Measurements from ENCODE around the gene SLC26A9.
"Not testable (repeated sequence)": the region's sequence is repeated elsewhere in the genome, so short reads cannot be mapped to it uniquely, and the experiment has no call there.

Gene SLC26A9

DNA sequence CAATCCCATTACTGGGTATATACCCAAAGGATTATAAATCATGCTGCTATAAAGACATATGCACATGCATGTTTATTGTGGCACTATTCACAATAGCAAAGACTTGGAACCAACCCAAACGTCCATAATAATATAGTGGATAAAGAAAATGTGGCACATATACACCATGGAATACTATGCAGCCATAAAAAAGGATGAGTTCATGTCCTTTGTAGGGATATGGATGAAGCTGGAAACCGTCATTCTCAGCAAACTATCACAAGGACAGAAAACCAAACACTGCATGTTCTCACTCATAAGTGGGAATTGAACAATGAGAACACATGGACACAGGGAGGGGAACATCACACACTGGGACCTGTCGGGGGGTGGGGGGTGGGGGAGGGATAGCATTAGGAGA, 38.2 kb downstream of the SLC26A9 start:
- H3K27me3 ChIP-seq (ENCODE audit: control insufficient read depth in 1 of 2, insufficient read depth in 2 of 2, low read length in 2 of 2); H3K27ac ChIP-seq (ENCODE audit: low read depth, low read length); H3K36me3 ChIP-seq (ENCODE audit: insufficient read depth, low read length); H3K4me3 ChIP-seq (ENCODE audit: low read depth in 1 of 2, low read length in 2 of 2); H3K4me1 ChIP-seq (ENCODE audit: insufficient read depth, low read length); H3K9ac ChIP-seq (ENCODE audit: low read length); H3K9me3 ChIP-seq (ENCODE audit: low read length): not testable (repeated sequence)

DNA sequence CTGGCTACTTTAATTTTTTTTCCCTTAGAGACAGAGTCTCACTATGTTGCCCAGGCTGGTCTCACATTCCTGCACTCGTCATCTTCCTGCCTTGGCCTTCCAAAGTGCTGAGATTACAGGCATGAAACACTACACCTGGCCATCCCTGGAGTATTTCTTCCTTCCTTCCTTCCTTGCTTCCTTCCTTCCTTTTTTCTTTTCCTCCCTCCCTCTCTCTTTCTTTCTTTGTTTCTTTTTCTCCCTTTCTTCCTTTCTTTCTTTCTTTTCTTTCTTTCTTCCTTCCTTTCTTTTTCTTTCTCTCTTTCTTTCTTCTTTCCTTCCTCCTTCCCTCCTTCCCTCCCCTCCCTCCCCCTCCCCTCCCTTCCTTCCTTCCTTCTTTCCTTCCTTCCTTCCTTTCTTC, 46.9 kb downstream of the SLC26A9 start:
- Histone ChIP-seq H3K27me3 (ENCODE audit: control insufficient read depth in 1 of 2, insufficient read depth in 2 of 2, low read length in 2 of 2) (no peaks in the 10 kb centered on the region), H3K36me3 (ENCODE audit: insufficient read depth, low read length) (no peaks in the 10 kb centered on the region), H3K9ac (ENCODE audit: low read length) (no peak overlapping the region), H3K9me3 (ENCODE audit: low read length) (no peaks in the 10 kb centered on the region), H3K4me3 (ENCODE audit: low read depth in 1 of 2, low read length in 2 of 2) (no peak overlapping the region), H3K4me1 (ENCODE audit: insufficient read depth, low read length) (no peaks in the 10 kb centered on the region), H3K27ac (ENCODE audit: low read depth, low read length) (no peak overlapping the region)

GRCh38 chr1:205894119-205894518, 49.1 kb downstream of the SLC26A9 start:
- not testable (repeated sequence) for H3K27me3 ChIP-seq (ENCODE audit: control insufficient read depth in 1 of 2, insufficient read depth in 2 of 2, low read length in 2 of 2); H3K27ac ChIP-seq (ENCODE audit: low read depth, low read length); H3K36me3 ChIP-seq (ENCODE audit: insufficient read depth, low read length); H3K4me1 ChIP-seq (ENCODE audit: insufficient read depth, low read length); H3K9me3 ChIP-seq (ENCODE audit: low read length); H3K4me3 ChIP-seq (ENCODE audit: low read depth in 1 of 2, low read length in 2 of 2); H3K9ac ChIP-seq (ENCODE audit: low read length)

DNA sequence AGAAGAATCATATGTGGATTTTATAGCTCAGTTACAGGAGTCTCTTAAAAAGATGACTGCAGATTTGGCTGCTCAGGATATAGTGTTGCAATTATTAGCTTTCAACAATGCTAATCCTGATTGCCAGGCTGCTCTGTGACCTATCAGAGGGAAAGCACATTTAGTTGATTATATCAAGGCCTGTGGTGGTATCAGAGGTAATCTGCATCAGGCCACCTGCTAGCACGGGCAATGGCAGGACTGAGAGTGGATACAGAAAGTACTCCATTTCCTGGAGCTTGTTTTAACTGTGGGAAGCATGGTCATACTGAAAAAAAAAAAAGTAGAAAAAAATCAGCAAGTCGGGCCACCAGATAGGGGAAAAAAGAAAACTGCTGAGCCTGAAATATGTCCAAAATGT, 51.1 kb downstream of the SLC26A9 start:
- H3K4me3 ChIP-seq (ENCODE audit: low read depth in 1 of 2, low read length in 2 of 2); H3K9me3 ChIP-seq (ENCODE audit: low read length); H3K27me3 ChIP-seq (ENCODE audit: control insufficient read depth in 1 of 2, insufficient read depth in 2 of 2, low read length in 2 of 2); H3K27ac ChIP-seq (ENCODE audit: low read depth, low read length); H3K9ac ChIP-seq (ENCODE audit: low read length); H3K4me1 ChIP-seq (ENCODE audit: insufficient read depth, low read length); H3K36me3 ChIP-seq (ENCODE audit: insufficient read depth, low read length): not testable (repeated sequence)

GRCh38 chr1:205891481-205891880, 51.8 kb downstream of the SLC26A9 start:
- H3K27me3 ChIP-seq (ENCODE audit: control insufficient read depth in 1 of 2, insufficient read depth in 2 of 2, low read length in 2 of 2); H3K27ac ChIP-seq (ENCODE audit: low read depth, low read length); H3K9me3 ChIP-seq (ENCODE audit: low read length); H3K36me3 ChIP-seq (ENCODE audit: insufficient read depth, low read length); H3K4me1 ChIP-seq (ENCODE audit: insufficient read depth, low read length); H3K4me3 ChIP-seq (ENCODE audit: low read depth in 1 of 2, low read length in 2 of 2); H3K9ac ChIP-seq (ENCODE audit: low read length): not testable (repeated sequence)

DNA sequence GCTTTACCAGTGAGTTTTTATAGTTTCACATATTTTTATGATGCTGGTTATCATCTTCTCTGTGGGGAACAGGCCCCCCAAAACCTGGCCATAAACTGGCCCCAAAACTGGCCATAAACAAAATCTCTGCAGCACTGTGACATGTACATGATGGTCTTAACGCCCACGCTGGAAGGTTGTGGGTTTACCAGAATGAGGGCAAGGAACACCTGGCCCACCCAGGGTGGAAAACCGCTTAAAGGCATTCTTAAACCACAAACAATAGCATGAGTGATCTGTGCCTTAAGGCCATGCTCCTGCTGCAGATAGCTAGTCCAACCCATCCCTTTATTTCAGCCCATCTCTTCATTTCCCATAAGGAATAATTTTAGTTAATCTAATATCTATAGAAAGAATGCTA, 52.6 kb downstream of the SLC26A9 start:
- not testable (repeated sequence) for H3K9ac ChIP-seq (ENCODE audit: low read length); H3K9me3 ChIP-seq (ENCODE audit: low read length); H3K27me3 ChIP-seq (ENCODE audit: control insufficient read depth in 1 of 2, insufficient read depth in 2 of 2, low read length in 2 of 2); H3K4me3 ChIP-seq (ENCODE audit: low read depth in 1 of 2, low read length in 2 of 2); H3K36me3 ChIP-seq (ENCODE audit: insufficient read depth, low read length); H3K4me1 ChIP-seq (ENCODE audit: insufficient read depth, low read length); H3K27ac ChIP-seq (ENCODE audit: low read depth, low read length)

DNA sequence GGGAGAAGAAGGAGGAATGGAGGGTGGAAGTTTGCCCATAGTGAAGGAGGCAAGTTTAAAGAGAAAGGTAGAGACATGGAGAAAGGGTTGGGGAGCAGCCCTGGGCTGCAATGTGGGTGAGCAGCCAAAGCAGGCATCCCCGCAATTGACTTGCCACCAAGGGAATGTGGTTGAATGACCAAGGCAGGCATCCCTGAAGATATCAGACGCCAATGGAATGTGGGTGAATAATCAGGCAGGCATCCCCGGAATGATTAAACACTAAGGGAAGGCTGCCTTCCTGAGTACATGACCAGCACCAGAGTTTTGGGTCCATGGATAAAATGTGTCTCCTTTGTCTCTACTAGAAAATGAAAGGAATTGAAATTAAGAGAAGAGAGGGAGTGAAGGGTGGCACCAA, 53.5 kb downstream of the SLC26A9 start:
- H3K36me3 ChIP-seq (ENCODE audit: insufficient read depth, low read length); H3K27ac ChIP-seq (ENCODE audit: low read depth, low read length); H3K9me3 ChIP-seq (ENCODE audit: low read length); H3K9ac ChIP-seq (ENCODE audit: low read length); H3K4me3 ChIP-seq (ENCODE audit: low read depth in 1 of 2, low read length in 2 of 2); H3K27me3 ChIP-seq (ENCODE audit: control insufficient read depth in 1 of 2, insufficient read depth in 2 of 2, low read length in 2 of 2); H3K4me1 ChIP-seq (ENCODE audit: insufficient read depth, low read length): not testable (repeated sequence)

GRCh38 chr1:205889006-205889405, 54.2 kb downstream of the SLC26A9 start:
- H3K9ac ChIP-seq (ENCODE audit: low read length); H3K27me3 ChIP-seq (ENCODE audit: control insufficient read depth in 1 of 2, insufficient read depth in 2 of 2, low read length in 2 of 2); H3K36me3 ChIP-seq (ENCODE audit: insufficient read depth, low read length); H3K4me1 ChIP-seq (ENCODE audit: insufficient read depth, low read length); H3K4me3 ChIP-seq (ENCODE audit: low read depth in 1 of 2, low read length in 2 of 2); H3K9me3 ChIP-seq (ENCODE audit: low read length); H3K27ac ChIP-seq (ENCODE audit: low read depth, low read length): not testable (repeated sequence)

- H3K9ac ChIP-seq (ENCODE audit: low read length): no peak overlapping the region
- no peaks in the 10 kb centered on the region for H3K27me3 ChIP-seq (ENCODE audit: control insufficient read depth in 1 of 2, insufficient read depth in 2 of 2, low read length in 2 of 2)
- H3K4me3 ChIP-seq (ENCODE audit: low read depth in 1 of 2, low read length in 2 of 2): no peak overlapping the region
- no peaks in the 10 kb centered on the region for H3K9me3 ChIP-seq (ENCODE audit: low read length)
- no peak overlapping the region for H3K27ac ChIP-seq (ENCODE audit: low read depth, low read length)
- no peaks in the 10 kb centered on the region for H3K4me1 ChIP-seq (ENCODE audit: insufficient read depth, low read length)
- no peaks in the 10 kb centered on the region for H3K36me3 ChIP-seq (ENCODE audit: insufficient read depth, low read length)
Measured at GRCh38 chr1:205883792-205884191, 59.5 kb downstream of the SLC26A9 start.

GRCh38 chr1:205880923-205881322, 62.3 kb downstream of the SLC26A9 start:
- H3K36me3 ChIP-seq (ENCODE audit: insufficient read depth, low read length): no peaks in the 10 kb centered on the region

DNA sequence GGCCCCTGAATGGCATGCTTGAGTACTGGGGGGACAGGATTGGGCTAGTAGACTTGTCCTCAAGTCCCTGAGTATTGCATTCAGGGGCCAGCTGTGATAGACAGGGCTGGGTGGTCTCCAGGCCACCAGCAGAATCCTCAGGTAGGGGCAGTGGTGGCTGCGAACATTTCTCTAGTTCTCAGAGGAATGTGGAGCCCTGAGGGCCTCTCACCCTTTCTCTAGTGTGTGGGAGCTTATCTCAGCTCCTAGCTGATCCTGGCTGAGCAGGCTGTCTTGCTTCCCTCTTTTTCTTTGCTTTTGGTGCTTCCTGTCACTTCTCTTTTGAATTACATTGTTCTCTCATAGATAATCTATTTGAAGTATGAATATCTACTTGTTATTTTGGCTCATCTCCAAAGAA, 63.3 kb downstream of the SLC26A9 start:
- H3K4me1 ChIP-seq (ENCODE audit: insufficient read depth, low read length): no peaks in the 10 kb centered on the region
- peaks cover 4% of the 10 kb centered on the region for H3K9me3 ChIP-seq (ENCODE audit: low read length)
- no peaks in the 10 kb centered on the region for H3K36me3 ChIP-seq (ENCODE audit: insufficient read depth, low read length)
- no peak overlapping the region for H3K4me3 ChIP-seq (ENCODE audit: low read depth in 1 of 2, low read length in 2 of 2)
- no peak overlapping the region for H3K27ac ChIP-seq (ENCODE audit: low read depth, low read length)
- no peaks in the 10 kb centered on the region for H3K27me3 ChIP-seq (ENCODE audit: control insufficient read depth in 1 of 2, insufficient read depth in 2 of 2, low read length in 2 of 2)
- no peak overlapping the region for H3K9ac ChIP-seq (ENCODE audit: low read length)

More at GRCh38 chr1:205880923-205881322, 62.3 kb downstream of the SLC26A9 start:
- no peak overlapping the region for H3K27ac ChIP-seq (ENCODE audit: low read depth, low read length)
- no peaks in the 10 kb centered on the region for H3K4me1 ChIP-seq (ENCODE audit: insufficient read depth, low read length)
- H3K9ac ChIP-seq (ENCODE audit: low read length): no peak overlapping the region
- no peak overlapping the region for H3K4me3 ChIP-seq (ENCODE audit: low read depth in 1 of 2, low read length in 2 of 2)
- peaks cover 4% of the 10 kb centered on the region for H3K9me3 ChIP-seq (ENCODE audit: low read length)
- H3K27me3 ChIP-seq (ENCODE audit: control insufficient read depth in 1 of 2, insufficient read depth in 2 of 2, low read length in 2 of 2): no peaks in the 10 kb centered on the region

DNA sequence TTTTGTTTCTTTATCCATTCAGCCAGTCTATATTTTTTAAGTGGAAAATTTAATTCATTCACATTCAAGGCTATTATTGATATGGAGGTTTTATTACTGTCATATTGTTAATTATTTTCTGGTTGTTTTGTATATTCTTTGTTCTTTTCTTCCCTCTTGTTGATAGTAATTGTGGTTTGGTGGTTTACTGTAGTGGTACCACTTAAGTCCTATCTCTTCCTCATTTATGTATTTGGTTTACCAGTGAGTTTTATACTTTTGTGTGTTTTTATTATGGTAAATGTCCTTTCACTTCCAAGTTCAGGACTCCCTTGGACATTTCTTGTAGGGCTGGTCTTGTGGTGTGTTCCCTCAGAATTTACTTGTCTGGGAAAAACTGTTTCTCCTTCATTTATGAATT, 65.2 kb downstream of the SLC26A9 start:
- Histone ChIP-seq H3K27ac (ENCODE audit: low read depth, low read length) (no peak overlapping the region), H3K27me3 (ENCODE audit: control insufficient read depth in 1 of 2, insufficient read depth in 2 of 2, low read length in 2 of 2) (no peaks in the 10 kb centered on the region), H3K4me1 (ENCODE audit: insufficient read depth, low read length) (no peaks in the 10 kb centered on the region), H3K36me3 (ENCODE audit: insufficient read depth, low read length) (no peaks in the 10 kb centered on the region), H3K9ac (ENCODE audit: low read length) (no peak overlapping the region), H3K9me3 (ENCODE audit: low read length) (peaks cover 4% of the 10 kb centered on the region), H3K4me3 (ENCODE audit: low read depth in 1 of 2, low read length in 2 of 2) (no peak overlapping the region)

GRCh38 chr1:205873148-205873547, 70.1 kb downstream of the SLC26A9 start:
- H3K36me3 ChIP-seq (ENCODE audit: insufficient read depth, low read length); H3K9ac ChIP-seq (ENCODE audit: low read length); H3K27me3 ChIP-seq (ENCODE audit: control insufficient read depth in 1 of 2, insufficient read depth in 2 of 2, low read length in 2 of 2); H3K4me3 ChIP-seq (ENCODE audit: low read depth in 1 of 2, low read length in 2 of 2); H3K4me1 ChIP-seq (ENCODE audit: insufficient read depth, low read length); H3K9me3 ChIP-seq (ENCODE audit: low read length); H3K27ac ChIP-seq (ENCODE audit: low read depth, low read length): not testable (repeated sequence)
